Activated CD4-positive, alpha-beta T cell treated with anti-CD3 and anti-CD28 coated beads, Interleukin-2, amount 50 U/mL, for 16 hours (primary cell): ENCODE measurements around the gene DMGDH.

Source experiments
- DNase-seq: peaks from one replicate; pipeline ENCODE4 v3.0.0-alpha.2; 2020

The DMGDH gene

DNA sequence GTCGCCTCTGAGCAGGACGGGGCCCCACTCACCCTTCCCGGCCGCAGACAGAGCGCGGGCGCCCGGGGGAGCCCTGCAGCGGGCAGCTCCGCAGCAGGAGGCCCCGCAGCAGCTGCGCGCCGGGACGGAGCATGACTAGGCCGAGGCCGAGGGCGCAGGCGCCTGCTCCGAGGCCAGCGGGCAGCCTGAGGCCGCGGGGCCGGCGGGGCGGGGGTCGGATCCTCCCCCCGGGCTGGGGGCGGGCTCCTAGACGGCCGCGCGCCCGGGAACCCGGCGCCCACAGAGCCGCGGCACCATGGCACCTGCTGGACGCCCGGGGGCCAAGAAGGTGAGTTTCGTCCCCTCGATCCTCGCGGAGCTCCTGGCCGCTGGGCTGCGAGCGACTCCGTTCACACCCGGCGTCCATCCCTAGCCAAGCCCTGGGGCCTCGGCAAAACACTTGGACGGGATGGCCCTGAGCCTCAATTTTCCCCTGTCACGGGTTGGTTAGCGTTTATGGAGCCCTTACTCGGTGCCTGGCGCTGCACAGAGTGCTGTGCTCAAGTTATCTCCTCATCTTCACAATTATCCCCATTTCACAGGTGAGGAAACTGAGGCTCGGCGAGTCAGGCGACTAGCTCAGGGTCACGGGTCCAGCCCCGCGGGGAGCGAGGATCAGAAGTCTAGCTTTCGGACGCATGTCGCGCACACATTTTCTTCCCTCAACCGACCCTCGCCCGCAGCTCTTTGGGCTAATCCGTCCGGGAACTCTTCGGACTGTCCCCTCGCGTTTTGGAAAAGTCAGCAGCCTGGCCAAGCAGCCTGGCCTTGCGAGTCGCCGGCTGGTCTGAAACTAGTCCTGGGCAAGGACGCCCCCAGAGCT lies at the start of gene DMGDH, which contains the start of gene BHMT2:
Gene DMGDH (minus strand): TSS at position 187 of the 862 bp plus-strand sequence. CDS start 54 bp downstream, at position 133.
Gene BHMT2 (plus strand): TSS at position 280 of the 862 bp plus-strand sequence. CDS start 16 bp downstream, at position 296.
- DNase-seq: no peak

GRCh38 chr5:79112703-79113058 lies 43.2 kb upstream of the DMGDH start:
- DNase-seq: no peak

DNA sequence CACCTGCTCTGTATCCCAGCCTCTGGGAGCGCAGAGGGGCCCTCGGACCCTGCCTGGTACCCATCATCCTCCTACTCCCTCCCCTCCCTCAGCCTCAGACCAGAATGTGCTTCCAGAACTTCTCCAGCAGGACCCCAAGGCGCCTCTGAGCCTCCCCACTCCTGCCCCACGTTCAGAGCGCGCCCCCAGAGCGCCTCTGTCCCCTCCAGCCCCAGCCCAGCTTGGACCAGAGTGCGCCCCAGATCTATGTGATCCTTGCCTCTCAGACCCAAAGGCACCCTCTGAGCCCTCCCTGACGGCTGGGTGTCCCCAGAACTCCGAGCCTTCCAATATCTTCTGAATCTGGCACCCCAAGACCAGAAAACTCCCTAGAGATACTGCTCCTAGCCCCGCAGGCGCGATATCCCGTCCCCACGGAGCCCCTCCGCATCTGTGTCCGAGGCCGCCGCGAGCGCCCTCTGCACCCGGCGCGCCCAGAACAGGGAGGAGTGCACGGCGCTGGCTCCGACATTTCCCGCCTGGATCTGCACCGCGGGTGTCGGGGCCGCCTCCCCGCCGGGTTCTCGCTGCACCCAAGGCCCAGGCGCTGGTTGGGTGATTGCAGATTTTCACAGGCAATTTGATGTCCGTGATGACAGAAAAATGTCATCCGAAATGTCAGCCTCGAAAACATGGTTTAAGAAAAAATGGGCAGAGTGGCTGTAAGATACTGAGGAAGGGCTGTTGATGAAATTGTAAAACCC lies 42.7 kb upstream of the DMGDH start:
- DNase-seq: no peak

DNA sequence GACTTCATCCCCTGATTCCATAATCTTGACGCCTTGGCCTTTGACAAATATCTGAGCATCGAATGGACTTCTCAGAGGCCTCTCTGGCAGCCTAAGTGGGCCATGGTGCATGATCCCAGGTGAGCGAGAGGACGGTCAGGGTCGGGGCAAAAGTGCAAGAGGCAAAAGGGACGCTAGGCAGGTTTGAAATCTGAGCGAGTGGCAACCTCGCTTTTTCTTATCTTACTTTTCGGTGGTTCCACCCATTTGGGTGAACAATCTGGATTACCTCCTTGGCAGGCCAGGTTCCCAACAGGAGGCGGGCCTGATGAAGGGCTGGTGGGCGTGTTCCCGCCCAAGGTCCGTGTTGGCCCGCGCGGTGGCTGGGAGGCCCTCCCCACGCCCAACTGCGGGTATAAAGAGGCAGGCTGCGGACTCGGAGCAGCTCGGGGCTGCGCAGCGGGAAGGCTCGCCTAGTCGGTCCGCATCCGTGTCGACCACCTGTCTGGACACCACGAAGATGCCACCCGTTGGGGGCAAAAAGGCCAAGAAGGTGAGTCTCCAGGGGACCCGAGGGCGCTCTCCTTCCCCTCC lies 42.0 kb upstream of the DMGDH start, which contains the start of gene BHMT:
Gene BHMT (plus strand): TSS at position 423 of the 573 bp plus-strand sequence. CDS start 77 bp downstream, at position 500.
- no peak for DNase-seq

DNA sequence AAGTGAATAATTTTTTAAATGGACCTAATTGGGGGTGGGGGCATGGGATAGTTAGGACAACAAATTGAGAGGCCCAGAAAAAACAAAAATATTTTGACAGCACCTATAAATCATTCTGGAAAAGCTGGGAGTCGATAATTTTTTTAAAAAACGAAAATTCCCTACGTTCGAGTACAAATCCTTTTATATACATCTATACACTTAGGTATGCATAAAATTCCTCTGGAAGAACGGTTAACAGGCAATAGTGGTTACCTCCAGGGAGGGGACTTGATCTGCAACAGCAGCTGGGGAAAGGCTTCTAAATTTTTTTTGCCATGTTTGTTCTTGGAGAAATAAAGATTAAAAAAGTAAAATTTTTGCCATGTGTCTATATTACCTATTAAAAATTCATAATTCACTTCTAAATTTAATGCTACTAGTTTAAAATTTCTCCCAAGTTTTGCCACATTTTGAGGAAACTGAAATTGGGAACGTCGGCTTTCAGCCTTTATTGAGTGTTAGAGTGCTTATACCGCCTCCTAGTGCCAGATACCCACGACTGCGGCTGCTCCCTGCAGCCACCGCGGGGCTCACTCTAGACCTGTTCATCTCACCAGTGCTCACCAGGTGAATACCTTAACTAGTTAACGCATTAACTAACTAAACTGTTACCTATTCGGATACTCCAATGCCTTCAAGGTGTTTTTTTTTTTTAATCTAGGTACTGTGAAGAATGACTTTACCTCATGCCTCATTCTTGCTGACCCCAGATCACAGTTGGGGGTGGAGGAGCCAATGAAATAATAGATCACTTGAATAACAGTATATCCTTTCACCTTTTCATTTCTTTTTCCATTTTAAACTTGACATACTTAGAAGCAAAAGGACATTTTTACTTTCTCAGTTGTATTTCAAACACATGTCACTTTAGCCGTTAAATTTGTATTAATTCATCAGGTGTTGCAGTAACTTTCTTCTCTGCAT lies 40.3 kb upstream of the DMGDH start:
- peak; percentile 12 for DNase-seq

- no peak for DNase-seq
Observed at GRCh38 chr5:79108792-79109191, 39.3 kb upstream of the DMGDH start.

DNA sequence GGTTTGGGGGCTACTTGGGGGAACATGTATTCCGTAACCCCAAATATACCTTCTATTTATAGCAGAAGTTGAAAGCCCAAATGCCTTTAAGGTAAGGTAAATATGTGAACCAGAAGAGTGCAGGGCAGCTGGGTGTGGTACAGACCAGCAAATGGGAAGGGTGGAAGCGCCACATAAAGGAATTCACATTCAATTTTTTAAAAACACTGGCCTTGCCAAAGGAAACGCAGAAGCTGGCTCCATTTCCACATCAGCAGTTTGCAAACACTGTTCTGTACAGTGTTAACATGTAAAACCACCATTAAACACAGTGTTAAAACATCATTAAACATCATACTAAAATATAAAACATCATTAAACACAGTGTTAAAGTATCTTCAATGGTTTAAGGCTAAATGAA lies 38.6 kb upstream of the DMGDH start:
- DNase-seq: no peak

DNA sequence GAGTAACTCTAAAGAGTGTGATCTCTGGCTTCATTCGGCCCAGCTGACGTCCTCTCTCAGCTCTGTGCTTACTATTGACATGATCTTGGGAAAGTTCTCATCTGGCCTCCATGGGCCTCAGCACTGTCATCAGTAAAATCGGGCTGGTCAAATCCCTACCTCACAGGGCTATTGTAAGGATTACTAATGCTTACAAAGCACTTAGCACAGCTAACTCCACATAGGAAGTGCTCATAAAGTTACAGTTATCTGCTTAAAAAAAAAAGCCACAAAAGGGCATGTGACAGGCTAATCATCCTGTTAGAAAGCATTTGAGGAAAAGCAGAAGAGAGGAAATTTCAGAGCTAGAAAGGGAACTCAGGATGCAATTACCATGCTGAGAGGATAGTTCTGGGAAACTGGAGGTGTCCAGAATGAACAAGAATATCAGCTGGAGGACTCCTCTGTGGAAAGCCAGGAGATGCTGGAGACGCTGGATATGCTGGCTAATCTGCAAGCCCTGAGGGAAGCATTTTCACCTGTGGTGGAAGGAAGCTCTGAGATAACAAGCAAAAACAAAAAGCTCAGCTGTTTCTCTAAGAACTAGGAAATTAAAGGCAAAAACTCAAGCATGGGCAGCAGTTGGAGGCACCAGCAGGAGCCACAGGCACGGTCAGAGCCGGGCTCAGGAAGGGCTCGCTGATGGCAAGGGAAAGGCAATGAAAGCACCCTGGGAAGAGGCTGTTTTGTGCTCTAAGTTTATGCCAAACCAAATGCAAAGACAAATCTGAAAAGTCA lies 37.7 kb upstream of the DMGDH start:
- no peak for DNase-seq

DNA sequence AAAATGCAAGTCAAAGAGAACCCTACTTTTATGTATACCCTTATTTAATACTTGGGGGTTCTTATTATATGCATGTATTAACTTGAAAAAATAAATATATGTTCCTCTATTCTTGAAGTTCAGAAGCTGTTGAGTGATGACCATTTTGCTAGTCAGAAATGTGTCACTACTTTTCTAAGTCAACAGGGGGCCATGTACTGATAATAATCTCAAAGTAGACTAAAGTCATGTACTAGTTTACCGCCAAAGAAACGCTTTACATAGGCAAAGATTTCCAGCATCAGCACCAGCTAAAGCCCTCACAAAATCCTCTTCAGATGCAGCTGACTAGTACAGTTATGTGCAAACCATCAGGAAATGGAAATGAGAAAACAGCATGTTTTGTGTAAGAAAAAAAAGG lies 36.4 kb upstream of the DMGDH start:
- DNase-seq: no peak

DNA sequence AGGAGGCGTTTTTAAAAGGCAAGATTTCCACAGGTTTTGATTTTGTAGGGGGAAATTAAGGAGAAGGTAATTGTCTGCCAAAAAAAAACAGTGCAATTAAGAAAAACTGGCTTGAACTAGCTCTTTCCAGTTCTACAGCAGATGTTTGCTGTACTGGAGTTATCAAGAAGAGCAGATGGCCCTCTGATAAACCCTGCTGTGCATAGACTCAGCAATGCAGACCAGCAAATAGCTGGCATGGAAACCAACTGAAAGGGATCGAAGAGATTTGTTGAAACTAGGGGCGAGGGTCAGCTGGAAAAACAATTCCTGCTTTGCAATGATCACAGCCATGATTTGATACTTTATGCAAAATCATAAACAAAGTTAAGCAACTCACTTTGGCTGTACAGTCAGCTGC lies 24.3 kb upstream of the DMGDH start:
- DNase-seq: no peak

- DNase-seq: no peak
Observed at GRCh38 chr5:79091064-79091463, 21.6 kb upstream of the DMGDH start.

DNA sequence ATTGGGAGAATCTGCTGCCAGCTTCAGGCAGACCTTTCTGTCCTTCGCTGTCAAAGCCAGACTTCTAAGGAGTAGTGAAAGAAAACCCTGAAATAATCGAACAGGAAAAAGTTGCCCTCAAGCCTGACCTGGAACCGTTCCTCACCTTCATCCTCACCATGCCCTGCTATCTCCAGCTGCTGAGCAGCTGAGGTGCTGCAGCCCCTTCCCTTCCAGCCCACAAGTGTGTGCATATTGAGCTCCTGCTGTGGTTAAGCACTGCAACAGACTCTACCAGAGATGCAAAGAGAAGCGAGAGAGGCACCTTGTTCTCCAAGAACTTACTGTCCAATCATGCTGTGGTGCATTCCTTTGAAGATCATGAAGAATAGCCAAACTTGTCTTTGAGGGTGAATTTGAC lies 19.0 kb upstream of the DMGDH start:
- no peak for DNase-seq

GRCh38 chr5:79086116-79086515 lies 16.6 kb upstream of the DMGDH start:
- DNase-seq: no peak

DNA sequence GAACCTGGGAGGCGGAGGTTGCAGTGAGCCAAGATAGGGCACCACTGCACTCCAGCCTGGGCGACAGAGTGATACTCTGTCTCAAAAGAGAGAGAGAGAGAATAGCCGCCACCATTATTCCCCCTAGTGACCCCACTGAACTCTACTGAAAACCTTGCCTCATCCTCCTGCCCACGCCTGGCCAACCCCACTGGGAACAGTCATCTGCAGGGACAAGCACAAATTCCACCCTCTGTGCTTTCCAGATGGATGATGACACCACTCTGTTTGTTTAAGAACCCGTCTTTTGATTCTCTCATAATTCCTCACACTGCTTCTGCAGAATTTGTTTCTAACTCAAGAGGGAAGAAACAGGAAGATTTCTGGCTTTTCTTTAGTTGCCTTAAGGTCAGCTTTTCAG lies 12.3 kb upstream of the DMGDH start:
- no peak for DNase-seq

GRCh38 chr5:79080804-79081203 lies 11.3 kb upstream of the DMGDH start:
- no peak for DNase-seq

GRCh38 chr5:79077680-79078365 lies 8.3 kb upstream of the DMGDH start:
- DNase-seq: no peak

- no peak for DNase-seq
Observed at GRCh38 chr5:79076819-79077218, 7.3 kb upstream of the DMGDH start.

- no peak for DNase-seq
Observed at GRCh38 chr5:79075646-79076426, 6.4 kb upstream of the DMGDH start.

DNA sequence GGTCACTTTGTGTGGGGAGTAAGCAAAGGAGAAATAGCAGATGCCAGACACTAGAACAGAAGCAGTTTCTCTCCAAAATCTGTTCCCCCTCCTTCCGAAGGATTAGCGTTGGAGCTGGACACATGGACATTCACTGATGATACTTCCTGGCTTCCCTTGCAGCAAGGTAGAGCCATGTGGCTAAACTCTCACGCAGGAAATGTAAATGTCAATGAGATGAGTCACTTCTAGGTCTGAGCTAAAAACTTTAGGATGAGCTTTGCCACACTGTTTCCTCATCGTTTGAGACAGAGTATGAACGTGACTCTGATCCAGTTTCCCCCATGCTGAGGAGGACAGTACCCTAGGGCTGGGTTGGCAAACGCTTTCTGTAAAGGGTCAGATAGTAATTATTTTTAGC lies 5.2 kb upstream of the DMGDH start:
- no peak for DNase-seq

DNA sequence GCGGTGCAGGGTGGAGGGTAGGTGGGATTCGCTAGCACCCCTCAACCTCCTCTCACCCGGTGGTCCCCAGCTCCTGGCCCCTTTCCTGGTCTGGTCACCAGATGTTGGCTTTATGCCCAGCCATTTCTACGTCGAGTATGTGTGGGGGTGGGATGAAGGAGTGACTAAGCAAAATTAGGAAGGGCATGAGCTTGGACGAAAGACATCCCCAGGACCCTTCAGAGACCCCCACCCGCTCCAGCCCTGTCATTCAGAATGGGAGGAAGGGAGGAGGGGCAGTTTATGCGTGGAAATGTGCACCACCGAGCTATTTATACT lies 835 bp upstream of the DMGDH start:
- DNase-seq: no peak
